Measurements from ENCODE around the gene C17orf67. TPM values are rescaled to one million over a fixed set of nuclear protein-coding genes. Genes with fewer than 3 reads are reported as not detected.

Gene C17orf67
- total RNA-seq, 1 donor from 2014 or later: 1.4 TPM

- Histone ChIP-seq H3K4me3 (no peak overlapping the region), H3K4me2 (no peak overlapping the region), H3K9me3 (ENCODE audit: low read depth) (no peaks in the 10 kb centered on the region), H4K20me1 (ENCODE audit: low read depth) (no peaks in the 10 kb centered on the region), H3K9ac (no peak overlapping the region), H3K4me1 (peaks cover 16% of the 10 kb centered on the region), H3K36me3 (no peaks in the 10 kb centered on the region), H3K27me3 (no peaks in the 10 kb centered on the region), H3K27ac (no peak overlapping the region), H3K79me2 (ENCODE audit: low read depth) (no peaks in the 10 kb centered on the region), H2AFZ (replicated peaks) (no peak overlapping the region), H3F3A (ENCODE audit: low read depth) (no peaks in the 10 kb centered on the region)
- H3K36me3 Mint-ChIP-seq: no peaks in the 10 kb centered on the region
- H3K9me3 Mint-ChIP-seq: no peaks in the 10 kb centered on the region
- TF ChIP-seq EZH2phosphoT487 (IDR thresholded peaks at IDR 0.05) (no peak), EZH2 (IDR thresholded peaks at IDR 0.05) (no peak), CTCF (IDR thresholded peaks at IDR 0.05) (no peak)
- no peak for DNase-seq (ENCODE audit: low spot score)
- peaks cover 4% of the 10 kb centered on the region for H3K4me1 Mint-ChIP-seq
- H3K4me3 Mint-ChIP-seq: no peak overlapping the region
- H3K27me3 Mint-ChIP-seq (ENCODE audit: insufficient read depth, low read depth): no peaks in the 10 kb centered on the region
- H3K27ac Mint-ChIP-seq: no peak overlapping the region
Observed at GRCh38 chr17:56806949-56807348, 26.8 kb downstream of the C17orf67 start.

- no peak overlapping the region for H3K4me3 ChIP-seq
- no peaks in the 10 kb centered on the region for H3K27me3 ChIP-seq
- H3K9ac ChIP-seq: no peak overlapping the region
- H3K4me1 Mint-ChIP-seq: peaks cover 4% of the 10 kb centered on the region
- H3F3A ChIP-seq (ENCODE audit: low read depth): no peaks in the 10 kb centered on the region
- H2AFZ ChIP-seq (replicated peaks): no peak overlapping the region
- H3K36me3 ChIP-seq: no peaks in the 10 kb centered on the region
- no peak overlapping the region for H3K27ac Mint-ChIP-seq
- no peaks in the 10 kb centered on the region for H3K79me2 ChIP-seq (ENCODE audit: low read depth)
- no peaks in the 10 kb centered on the region for H3K36me3 Mint-ChIP-seq
- no peak for DNase-seq (ENCODE audit: low spot score)
- H4K20me1 ChIP-seq (ENCODE audit: low read depth): no peaks in the 10 kb centered on the region
- no peak overlapping the region for H3K4me3 Mint-ChIP-seq
- no peak overlapping the region for H3K27ac ChIP-seq
- TF ChIP-seq EZH2 (IDR thresholded peaks at IDR 0.05) (no peak), CTCF (IDR thresholded peaks at IDR 0.05) (no peak)
- no peaks in the 10 kb centered on the region for H3K9me3 ChIP-seq (ENCODE audit: low read depth)
- H3K4me2 ChIP-seq: no peak overlapping the region
- no peaks in the 10 kb centered on the region for H3K9me3 Mint-ChIP-seq
- H3K27me3 Mint-ChIP-seq (ENCODE audit: insufficient read depth, low read depth): peaks cover 3% of the 10 kb centered on the region
- peaks cover 5% of the 10 kb centered on the region for H3K4me1 ChIP-seq
Observed at GRCh38 chr17:56804454-56804853, 29.3 kb downstream of the C17orf67 start.

- TF ChIP-seq EZH2 (IDR thresholded peaks at IDR 0.05) (no peak), CTCF (IDR thresholded peaks at IDR 0.05) (no peak), EZH2phosphoT487 (IDR thresholded peaks at IDR 0.05) (no peak)
- no peak overlapping the region for H3K27ac ChIP-seq
- no peak overlapping the region for H3K9ac ChIP-seq
- H3K36me3 ChIP-seq: no peaks in the 10 kb centered on the region
- H4K20me1 ChIP-seq (ENCODE audit: low read depth): no peaks in the 10 kb centered on the region
- peaks cover 5% of the 10 kb centered on the region for H3K4me1 ChIP-seq
- no peaks in the 10 kb centered on the region for H3K36me3 Mint-ChIP-seq
- no peak overlapping the region for H3K27ac Mint-ChIP-seq
- H3F3A ChIP-seq (ENCODE audit: low read depth): no peaks in the 10 kb centered on the region
- no peaks in the 10 kb centered on the region for H3K9me3 ChIP-seq (ENCODE audit: low read depth)
- no peaks in the 10 kb centered on the region for H3K79me2 ChIP-seq (ENCODE audit: low read depth)
- H3K27me3 Mint-ChIP-seq (ENCODE audit: insufficient read depth, low read depth): peaks cover 3% of the 10 kb centered on the region
- H2AFZ ChIP-seq (replicated peaks): no peak overlapping the region
- no peaks in the 10 kb centered on the region for H3K27me3 ChIP-seq
- H3K4me3 Mint-ChIP-seq: no peak overlapping the region
- H3K4me3 ChIP-seq: no peak overlapping the region
- no peak overlapping the region for H3K4me2 ChIP-seq
- DNase-seq (ENCODE audit: low spot score): no peak
- no peaks in the 10 kb centered on the region for H3K9me3 Mint-ChIP-seq
- H3K4me1 Mint-ChIP-seq: peaks cover 14% of the 10 kb centered on the region
Observed at GRCh38 chr17:56803071-56803470, 30.6 kb downstream of the C17orf67 start.

Measured in neural progenitor cell (in vitro differentiated cells).